Small intestine (tissue), 7 donors: ENCODE data around the gene SLC2A1. TPM values are rescaled to one million over a fixed set of nuclear protein-coding genes. Genes with fewer than 3 reads are reported as not detected.

ENCODE experiments used
- DNase-seq, 2 donors: peaks; one replicate each; pipeline versions ENCODE4 v3.0.0 to v3.0.0-alpha.2; 2013
- FAIRE-seq: peaks from 2 replicates; lab custom pipeline; 2012; peaks lifted over from hg19 to GRCh38; lab: Jason Lieb, UNC
- H3K27ac ChIP-seq, 3 donors: one replicate each; pipeline ENCODE4 v1.5.1; 2013; ENCODE audit warnings: low read length in 2 of 3, mild to moderate bottlenecking in 2 of 3, control low read depth in 1 of 3, inconsistent platforms in 1 of 3, low read depth in 1 of 3, moderate library complexity in 1 of 3
- H3K27me3 ChIP-seq, 3 donors: one replicate each; pipeline ENCODE4 v1.6.1; 2013; ENCODE audit warnings: low read length in 3 of 3, inconsistent platforms in 1 of 3; ENCODE audit not compliant: control insufficient read depth in 3 of 3, insufficient read depth in 3 of 3
- H3K36me3 ChIP-seq, 3 donors: one replicate each; pipeline ENCODE4 v1.6.1; 2013; ENCODE audit warnings: low read length in 3 of 3, inconsistent platforms in 1 of 3, low read depth in 1 of 3, mild to moderate bottlenecking in 1 of 3, moderate library complexity in 1 of 3; ENCODE audit not compliant: control insufficient read depth in 3 of 3, insufficient read depth in 2 of 3
- H3K4me1 ChIP-seq, 3 donors: one replicate each; pipeline ENCODE4 v1.6.1; 2013; ENCODE audit warnings: low read length in 2 of 3, inconsistent platforms in 1 of 3, low read depth in 1 of 3, mild to moderate bottlenecking in 1 of 3, moderate library complexity in 1 of 3; ENCODE audit not compliant: control insufficient read depth in 3 of 3, insufficient read depth in 2 of 3
- H3K4me3 ChIP-seq, 3 donors: one replicate each; pipeline ENCODE4 v1.5.1; 2013; ENCODE audit warnings: low read length in 3 of 3, control low read depth in 1 of 3, inconsistent platforms in 1 of 3, low read depth in 1 of 3, mild to moderate bottlenecking in 1 of 3, moderate library complexity in 1 of 3
- H3K9me3 ChIP-seq, 2 donors: one replicate each; pipeline ENCODE4 v1.6.1; 2013; ENCODE audit warnings: low read depth in 1 of 2, low read length in 1 of 2; ENCODE audit not compliant: control insufficient read depth in 2 of 2, insufficient read depth in 1 of 2
- WGBS, 3 donors: extraction: QIAGEN DNeasy Blood & Tissue Kit; methylation state at CpG; one replicate each; pipeline ENCODE4 v1.1.7; 2013; 5-methylcytosine and 5-hydroxymethylcytosine counted together
- polyA plus RNA-seq, 4 donors: library from polyadenylated mRNA; stranded (reverse) in 3 of 4; unstranded in 1 of 4; fragments of 200-250 nt in 3 of 4; fragments of 120-200 nt in 1 of 4; gene quantifications; one replicate each; pipeline versions ENCODE4 v1.2.1 to v1.2.3, GENCODE V29; 2013
- donor health status: healthy with polysubstance abuse.
- donor health status: control.
- donor health status: control.
- donor health status: Bipolar disorder and iron deficiency.
- donor health status: healthy.

Gene SLC2A1
- polyA plus RNA-seq, 4 donors, result 1.1 to 61.3 (median 8.4) TPM

GRCh38 chr1:42960122-42960390 lies 1.4 kb upstream of the SLC2A1 start:
- WGBS, 3 donors, result 60 to 91% (median 79%) methylated on average over 1 of the region's 1 CpG
- DNase-seq, result no peak
- Histone ChIP-seq H3K27ac (no peak overlapping the region), H3K36me3 (peaks cover 0 to 8% (median 0%) of the 10 kb centered on the region in 3 donors), H3K9me3 (no peaks in the 10 kb centered on the region), H3K27me3 (peaks cover 0 to 8% (median 4%) of the 10 kb centered on the region in 3 donors), H3K4me3 (no peak overlapping the region), H3K4me1 (peaks cover 0 to 35% (median 0%) of the 10 kb centered on the region in 3 donors)
- FAIRE-seq, result no peak

GRCh38 chr1:42957880-42958487 lies 684 bp downstream of the SLC2A1 start:
- WGBS, 3 donors, result 0 to 1% (median 1%) methylated on average over 33 to 72 of the region's 72 CpGs
- peaks cover 0 to under 1% (median 0%) of the 10 kb centered on the region in 3 donors for H3K27me3 ChIP-seq
- H3K9me3 ChIP-seq, result no peaks in the 10 kb centered on the region
- peak overlapping the region; percentile 80 to 89 (median 80) for H3K4me3 ChIP-seq
- H3K4me1 ChIP-seq, result peaks cover 0 to 31% (median 0%) of the 10 kb centered on the region in 3 donors
- FAIRE-seq, result no peak
- peaks cover 0 to 24% (median 0%) of the 10 kb centered on the region in 3 donors for H3K36me3 ChIP-seq
- peak overlapping the region; percentile 79 to 90 (median 89) for H3K27ac ChIP-seq
- peak in 1 of 2 donors; percentile 91 for DNase-seq

GRCh38 chr1:42957229-42957879 lies 1.3 kb downstream of the SLC2A1 start:
- FAIRE-seq (no peak), DNase-seq (peak in 1 of 2 donors; percentile 69)
- H3K36me3 ChIP-seq, result peaks cover 0 to 30% (median 0%) of the 10 kb centered on the region in 3 donors
- H3K27me3 ChIP-seq, result no peaks in the 10 kb centered on the region
- WGBS, 3 donors, result 15 to 41% (median 22%) methylated on average over 26 of the region's 26 CpGs
- H3K27ac ChIP-seq, result peak overlapping the region; percentile 79 to 90 (median 89)
- H3K4me1 ChIP-seq, result peaks cover 0 to 34% (median 2%) of the 10 kb centered on the region in 3 donors
- no peaks in the 10 kb centered on the region for H3K9me3 ChIP-seq
- peak overlapping the region; percentile 80 to 89 (median 80) for H3K4me3 ChIP-seq

DNA sequence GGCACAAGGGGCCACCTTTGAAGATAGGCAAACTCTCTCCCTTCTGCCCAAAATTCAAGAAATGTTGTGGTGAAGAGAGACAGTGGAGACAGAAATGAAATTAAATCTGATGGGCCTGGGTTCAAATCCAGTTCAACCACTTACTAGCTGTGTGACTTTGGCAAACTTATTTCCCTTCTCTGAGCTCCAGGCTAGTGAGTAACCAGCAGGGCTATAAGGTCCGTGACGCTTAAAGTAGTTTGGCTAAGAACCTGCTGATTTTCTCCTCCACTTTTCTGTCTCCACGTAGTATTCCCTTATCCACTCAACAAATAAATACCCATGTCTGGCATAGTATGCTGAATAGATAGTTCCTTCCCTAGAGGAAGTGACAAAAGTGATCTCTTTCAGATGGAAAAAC lies 1.9 kb downstream of the SLC2A1 start:
- FAIRE-seq (no peak), DNase-seq (no peak)
- peaks cover 0 to 36% (median 0%) of the 10 kb centered on the region in 3 donors for H3K36me3 ChIP-seq
- H3K4me3 ChIP-seq, result peak overlapping the region; percentile 80 to 89 (median 80)
- H3K27ac ChIP-seq, result peak overlapping the region in 1 of 3 donors; percentile 90
- no peaks in the 10 kb centered on the region for H3K27me3 ChIP-seq
- WGBS, 3 donors, result 60 to 88% (median 83%) methylated on average over 3 of the region's 3 CpGs
- H3K4me1 ChIP-seq, result peaks cover 0 to 39% (median 2%) of the 10 kb centered on the region in 3 donors
- H3K9me3 ChIP-seq, result no peaks in the 10 kb centered on the region

GRCh38 chr1:42955311-42956063 lies 3.2 kb downstream of the SLC2A1 start:
- DNase-seq (no peak), FAIRE-seq (no peak)
- 81 to 90% (median 85%) methylated on average over 16 of the region's 16 CpGs for WGBS, 3 donors
- Histone ChIP-seq H3K27me3 (no peaks in the 10 kb centered on the region), H3K4me3 (no peak overlapping the region), H3K9me3 (no peaks in the 10 kb centered on the region), H3K36me3 (peaks cover 0 to 40% (median 0%) of the 10 kb centered on the region in 3 donors), H3K4me1 (peaks cover 0 to 36% (median 2%) of the 10 kb centered on the region in 3 donors), H3K27ac (no peak overlapping the region)

GRCh38 chr1:42953182-42954180 lies 5.2 kb downstream of the SLC2A1 start:
- FAIRE-seq, result no peak
- Histone ChIP-seq H3K9me3 (no peaks in the 10 kb centered on the region), H3K27me3 (no peaks in the 10 kb centered on the region), H3K4me3 (no peak overlapping the region), H3K36me3 (peaks cover 0 to 45% (median 0%) of the 10 kb centered on the region in 3 donors), H3K27ac (peak overlapping the region in 2 of 3 donors; percentile 41 to 58), H3K4me1 (peaks cover 0 to 38% (median 10%) of the 10 kb centered on the region in 3 donors)
- 79 to 89% (median 80%) methylated on average over 13 of the region's 13 CpGs for WGBS, 3 donors
- DNase-seq, result no peak

GRCh38 chr1:42952303-42953001 lies 6.2 kb downstream of the SLC2A1 start:
- FAIRE-seq, result no peak
- Histone ChIP-seq H3K9me3 (no peaks in the 10 kb centered on the region), H3K4me1 (peaks cover 0 to 38% (median 10%) of the 10 kb centered on the region in 3 donors), H3K27ac (peak overlapping the region in 2 of 3 donors; percentile 41 to 58), H3K36me3 (peaks cover 0 to 55% (median 0%) of the 10 kb centered on the region in 3 donors), H3K4me3 (no peak overlapping the region), H3K27me3 (no peaks in the 10 kb centered on the region)
- 76 to 87% (median 84%) methylated on average over 11 of the region's 11 CpGs for WGBS, 3 donors
- no peak for DNase-seq
